Measurements from ENCODE around the gene SYDE2.
"Not testable (repeated sequence)": the region's sequence is repeated elsewhere in the genome, so short reads cannot be mapped to it uniquely, and the experiment has no call there.

SYDE2 gene

DNA sequence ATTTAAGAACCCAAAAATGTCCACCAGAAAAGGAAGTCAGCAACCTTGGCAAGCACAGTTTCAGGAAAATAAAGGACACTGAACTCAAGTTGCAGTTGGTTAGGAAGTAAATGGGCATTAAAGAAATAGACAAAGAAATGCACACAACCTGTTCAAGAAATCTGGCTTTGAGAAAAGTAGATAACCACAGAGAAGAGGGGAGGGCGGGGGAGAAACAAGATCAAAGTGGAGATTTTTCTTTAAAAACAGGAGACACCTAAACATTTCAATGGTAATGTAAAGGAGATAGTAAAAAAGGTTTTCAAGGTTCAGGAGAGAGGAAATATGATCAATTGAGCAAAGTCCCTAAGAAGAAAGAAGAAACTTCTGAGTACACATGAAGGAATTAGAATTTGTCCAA, 29.1 kb downstream of the SYDE2 start:
- DNase-seq (ENCODE audit: low read depth in 3 of 3): no peak

DNA sequence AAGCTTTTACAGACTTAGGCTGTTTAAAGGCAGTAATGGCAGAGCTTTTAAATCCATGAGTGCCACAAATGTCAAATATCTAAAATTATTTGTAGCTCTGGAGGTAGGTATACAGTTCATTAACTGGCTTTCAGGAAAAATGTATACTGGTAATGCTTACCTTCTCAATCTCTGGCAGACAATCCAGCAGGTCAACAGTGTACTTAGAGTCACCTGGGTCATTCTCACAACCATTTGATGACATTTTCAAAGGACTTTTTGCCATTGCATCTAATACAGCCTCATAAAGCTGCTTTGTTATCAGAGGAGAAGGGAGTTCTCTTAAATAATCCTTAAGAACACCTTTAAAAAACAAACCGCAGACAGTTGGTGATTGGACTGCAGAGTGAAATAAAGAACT, 31.9 kb downstream of the SYDE2 start:
- DNase-seq (ENCODE audit: low read depth in 3 of 3): no peak

DNA sequence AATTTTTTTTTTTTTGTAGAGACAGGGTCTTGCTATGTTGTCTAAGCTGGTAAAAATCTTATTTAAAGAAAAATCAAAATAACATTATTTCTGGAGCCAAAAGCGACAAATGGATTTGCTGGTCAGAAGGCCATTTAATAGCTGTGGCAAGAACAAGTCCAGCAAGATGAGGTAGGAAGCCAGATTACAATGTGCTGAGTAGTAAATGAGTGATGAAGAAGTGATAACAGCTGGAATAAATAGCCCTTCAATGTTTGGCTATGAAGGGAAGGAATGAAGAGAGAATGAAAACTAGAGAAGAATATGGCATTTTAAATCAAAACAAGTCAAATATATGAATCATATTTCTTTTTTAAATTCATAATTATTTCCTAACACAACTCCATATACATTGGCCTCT, 34.5 kb downstream of the SYDE2 start:
- no peak for DNase-seq (ENCODE audit: low read depth in 3 of 3)

DNA sequence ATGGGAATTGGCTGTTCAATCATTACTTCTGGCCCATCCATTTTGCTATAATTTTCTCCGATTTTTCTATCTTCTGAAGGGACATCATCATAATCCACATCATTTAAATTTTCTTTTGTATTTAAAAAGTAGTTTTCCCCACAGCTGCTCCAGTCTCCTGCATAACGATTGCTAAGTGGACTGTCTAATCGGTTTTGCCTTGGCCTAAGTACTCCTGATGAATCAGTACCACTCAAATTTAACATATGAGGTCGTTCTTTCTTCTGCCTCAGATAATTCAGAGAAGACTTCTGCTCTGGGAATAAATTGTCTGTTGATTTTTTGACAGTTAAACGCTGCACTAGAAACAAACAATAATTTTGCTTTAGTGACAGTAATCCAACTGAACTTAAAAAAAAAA, 41.9 kb downstream of the SYDE2 start:
- DNase-seq (ENCODE audit: low read depth in 3 of 3): no peak

DNA sequence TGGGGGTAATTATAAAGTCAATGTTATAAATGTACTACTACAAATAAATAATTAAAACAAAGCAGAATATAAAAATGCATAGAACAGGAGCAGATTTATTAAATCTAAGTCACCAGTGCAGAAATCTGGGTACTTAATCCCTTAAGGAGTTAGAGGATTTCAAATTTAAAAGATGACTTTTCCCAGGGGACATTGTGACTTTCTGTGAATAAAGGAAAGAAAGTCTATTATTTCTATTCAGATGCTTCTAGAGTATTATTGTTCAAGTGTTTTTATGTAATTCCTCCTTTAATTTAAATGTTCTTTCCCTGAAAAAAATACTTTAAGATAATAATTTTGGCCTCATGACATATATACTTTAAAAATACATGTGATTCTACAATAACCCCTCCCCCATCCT, 43.4 kb downstream of the SYDE2 start:
- no peak for DNase-seq (ENCODE audit: low read depth in 3 of 3)

DNA sequence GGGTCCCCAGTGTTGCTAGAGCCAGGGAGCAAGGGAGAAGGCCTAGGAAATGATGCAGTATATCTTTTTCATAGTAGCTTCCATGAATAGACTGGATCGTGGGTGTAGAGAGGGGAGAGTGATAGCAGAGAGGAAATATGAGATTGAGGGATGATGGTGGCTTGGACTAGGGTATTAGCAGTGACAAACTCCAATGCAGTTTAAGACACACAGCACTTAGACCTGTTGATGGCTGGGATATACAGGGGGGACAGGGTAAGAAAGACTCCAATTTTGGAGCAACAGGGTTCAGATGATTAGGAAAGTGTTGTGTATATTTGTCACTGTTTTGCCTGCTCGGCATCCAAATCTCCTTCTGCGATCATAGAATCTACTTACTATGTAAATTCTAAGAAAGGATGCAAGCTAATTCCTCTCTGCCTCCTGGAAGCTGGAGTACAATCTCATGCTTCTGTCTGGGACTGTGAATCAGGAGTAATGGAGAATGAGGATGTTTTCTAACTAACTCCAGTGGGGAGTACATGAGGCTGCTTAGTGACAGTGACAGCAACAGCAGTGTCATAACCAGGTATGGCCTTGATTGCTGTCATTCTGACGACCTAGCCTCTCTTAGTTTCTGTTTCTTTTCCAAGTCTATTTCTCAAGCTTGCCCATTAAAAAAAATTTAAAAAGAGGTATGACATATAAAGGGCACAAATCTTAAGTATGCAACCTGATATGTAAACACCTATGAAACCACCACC, 47.5 kb downstream of the SYDE2 start:
- DNase-seq (ENCODE audit: low read depth in 3 of 3): no peak

DNA sequence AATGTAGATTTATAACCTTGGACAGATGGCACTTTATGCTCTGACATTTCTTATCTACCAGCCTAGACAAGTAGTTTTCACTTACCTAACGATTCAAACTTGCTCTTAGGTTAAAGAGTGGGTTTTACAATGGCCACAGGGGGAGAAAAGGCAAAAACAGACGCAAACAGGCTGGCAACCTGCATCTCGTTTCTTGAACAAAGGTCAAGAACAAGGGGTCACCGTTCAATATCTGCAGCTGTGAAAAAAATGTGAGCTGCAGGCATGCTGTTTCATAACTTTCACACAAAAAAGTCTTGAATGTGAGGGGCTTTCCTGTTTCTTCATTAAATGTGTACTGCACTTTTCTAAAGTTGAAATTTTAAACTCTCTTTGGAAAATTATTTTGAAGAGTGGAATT, 49.4 kb downstream of the SYDE2 start:
- DNase-seq (ENCODE audit: low read depth in 3 of 3): no peak

DNA sequence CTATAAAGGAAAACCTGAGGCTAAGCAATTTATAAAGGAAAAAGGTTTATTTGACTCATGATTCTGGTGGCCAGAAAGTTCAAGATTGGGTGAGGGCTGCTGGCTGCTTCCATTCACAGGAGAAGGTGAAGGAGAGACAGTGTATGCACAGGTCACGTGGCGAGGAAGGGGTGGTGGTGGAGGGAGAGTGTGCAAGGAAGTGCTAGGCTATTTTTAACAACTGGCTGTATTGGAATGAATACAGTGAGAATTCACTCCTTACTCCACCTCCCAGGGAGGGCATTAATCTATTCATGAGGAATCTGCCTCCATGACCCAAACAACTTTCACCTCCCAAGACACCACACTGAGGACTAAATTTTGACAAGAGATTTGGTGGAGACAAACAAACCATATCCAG, 51.0 kb downstream of the SYDE2 start:
- no peak for DNase-seq (ENCODE audit: low read depth in 3 of 3)

DNA sequence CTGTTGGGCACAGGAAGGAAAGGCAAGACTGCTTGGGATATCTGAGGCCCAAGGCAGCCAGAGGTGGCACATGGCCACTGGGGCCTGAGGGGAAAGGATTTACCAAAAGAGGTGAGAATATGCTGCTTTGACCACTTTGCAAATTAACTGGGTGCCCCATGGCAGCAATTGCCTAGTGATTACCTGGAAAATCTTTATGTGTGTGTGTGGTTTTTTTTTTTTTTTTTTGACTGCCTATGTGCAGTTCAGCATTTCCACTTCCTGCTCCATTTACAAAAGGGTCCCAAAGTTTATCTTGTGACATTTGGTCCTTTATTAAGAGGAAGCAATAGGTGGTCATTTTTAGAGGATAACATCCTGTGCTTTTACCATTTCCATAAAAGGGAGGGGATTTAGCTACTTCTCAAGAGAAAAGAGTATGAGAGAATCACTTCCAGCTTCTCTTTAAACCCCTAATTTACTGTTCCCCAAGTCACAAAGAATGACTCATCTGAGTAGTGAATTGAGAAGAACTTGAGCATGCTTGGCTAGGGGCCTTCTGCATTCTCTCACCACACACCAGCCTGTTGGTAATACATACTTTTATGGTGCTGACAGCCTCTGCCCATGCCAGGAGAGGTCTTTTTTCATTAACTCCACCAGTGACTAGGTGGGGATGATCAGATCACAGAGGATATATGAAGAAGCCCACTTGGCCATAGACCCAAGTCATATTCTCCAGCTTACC, 52.1 kb downstream of the SYDE2 start:
- DNase-seq (ENCODE audit: low read depth in 3 of 3): no peak

DNA sequence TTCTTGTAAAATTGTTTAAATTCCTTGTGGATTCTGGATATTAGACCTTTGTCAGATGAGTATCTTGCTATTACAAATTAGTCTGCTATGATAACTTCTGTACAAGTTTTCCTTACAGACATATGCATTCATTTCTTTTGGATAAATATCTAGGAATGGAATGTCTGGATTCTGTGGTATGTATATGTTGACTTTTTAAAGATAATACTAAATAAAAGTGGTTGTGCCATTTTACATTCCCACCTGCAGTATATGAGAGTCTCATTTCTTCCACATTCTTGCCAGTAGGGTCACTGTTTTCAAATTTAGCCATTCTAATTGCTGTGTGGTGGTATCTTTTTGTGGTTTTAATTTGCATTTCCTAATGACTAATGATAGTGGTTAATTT, 53.9 kb downstream of the SYDE2 start:
- DNase-seq (ENCODE audit: low read depth in 3 of 3): no peak

DNA sequence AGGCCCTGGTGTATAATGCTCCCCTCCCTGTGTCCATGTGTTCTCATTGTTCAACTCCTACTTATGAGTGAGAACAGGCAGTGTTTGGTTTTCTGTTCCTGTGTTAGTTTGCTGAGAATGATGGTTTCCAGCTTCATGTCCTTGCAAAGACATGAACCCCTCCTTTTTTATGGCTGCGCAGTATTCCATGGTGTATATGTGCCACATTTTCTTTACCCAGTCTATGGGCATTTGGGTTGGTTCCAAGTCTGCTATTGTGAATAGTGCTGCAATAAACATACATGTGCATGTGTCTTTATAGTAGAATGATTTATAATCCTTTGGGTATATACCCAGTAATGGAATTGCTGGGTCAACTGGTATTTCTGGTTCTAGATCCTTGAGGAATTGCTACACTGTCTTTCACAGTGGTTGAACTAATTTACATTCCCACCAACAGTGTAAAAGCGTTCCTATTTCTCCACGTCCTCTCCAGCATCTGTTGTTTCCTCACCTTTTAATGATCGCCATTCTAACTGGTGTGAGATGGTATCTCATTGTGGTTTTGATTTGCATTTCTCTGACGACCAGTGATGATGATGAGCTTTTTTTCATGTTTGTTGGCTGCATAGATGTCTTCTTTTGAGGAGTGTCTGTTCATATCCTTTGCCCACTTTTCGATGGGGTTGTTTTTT, 54.4 kb downstream of the SYDE2 start:
- not testable (repeated sequence) for DNase-seq (ENCODE audit: low read depth in 3 of 3)

DNA sequence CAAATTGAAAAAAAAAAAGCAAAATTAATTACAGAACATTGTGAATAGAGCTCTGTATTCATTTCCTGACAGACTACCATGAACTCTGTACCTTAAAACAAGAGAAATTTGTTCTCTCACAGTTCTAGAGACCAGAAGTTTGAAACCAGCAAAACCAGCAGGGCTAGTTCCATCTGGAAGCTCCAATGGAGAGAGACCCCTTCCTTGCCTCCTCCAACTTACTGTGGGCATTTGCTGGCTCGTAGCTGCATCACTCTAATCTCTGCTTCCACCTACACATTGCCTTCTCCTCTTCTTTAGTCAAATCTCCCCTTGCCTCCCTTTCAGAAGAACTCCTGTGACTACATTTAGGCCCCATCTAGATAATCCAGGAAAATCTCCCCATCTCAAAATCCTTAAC, 56.5 kb downstream of the SYDE2 start:
- DNase-seq (ENCODE audit: low read depth in 3 of 3): no peak

DNA sequence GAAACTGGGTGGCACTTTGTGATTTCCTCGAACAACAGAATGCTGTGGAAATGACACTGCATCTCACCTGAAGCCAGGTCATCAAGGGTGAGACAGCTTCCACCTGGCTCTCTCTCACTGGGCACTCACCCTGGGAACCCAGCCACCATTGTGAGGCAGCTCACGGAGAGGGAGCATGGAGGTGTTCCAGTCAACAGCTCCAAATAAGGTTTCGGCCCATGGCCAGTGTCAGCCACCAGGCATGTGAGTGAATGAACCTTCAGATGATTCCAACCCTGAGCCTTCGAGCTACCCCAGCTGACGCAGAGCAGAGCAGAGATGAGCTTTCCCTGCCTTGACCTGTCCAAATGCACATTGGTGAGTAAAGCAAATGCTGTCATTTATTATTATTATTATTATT, 58.1 kb downstream of the SYDE2 start:
- no peak for DNase-seq (ENCODE audit: low read depth in 3 of 3)

DNA sequence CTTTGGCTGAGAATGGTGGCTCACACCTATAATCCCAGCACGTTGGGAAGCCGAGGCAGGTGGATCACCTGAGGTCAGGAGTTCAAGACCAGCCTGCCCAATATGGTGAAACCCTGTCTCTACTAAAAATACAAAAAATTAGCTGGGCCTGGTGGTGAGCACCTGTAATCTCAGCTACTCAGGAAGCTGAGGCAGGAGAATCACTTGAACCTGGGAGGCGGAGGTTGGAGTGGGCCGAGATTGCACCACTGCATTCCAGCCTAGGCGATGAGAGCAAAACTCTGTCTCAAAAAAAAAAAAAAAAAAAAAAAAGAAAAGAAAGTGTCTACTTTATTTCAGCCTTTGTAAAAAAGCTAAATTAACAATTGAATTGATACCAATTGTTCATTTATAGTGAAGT, 62.4 kb downstream of the SYDE2 start:
- not testable (repeated sequence) for DNase-seq (ENCODE audit: low read depth in 3 of 3)

DNA sequence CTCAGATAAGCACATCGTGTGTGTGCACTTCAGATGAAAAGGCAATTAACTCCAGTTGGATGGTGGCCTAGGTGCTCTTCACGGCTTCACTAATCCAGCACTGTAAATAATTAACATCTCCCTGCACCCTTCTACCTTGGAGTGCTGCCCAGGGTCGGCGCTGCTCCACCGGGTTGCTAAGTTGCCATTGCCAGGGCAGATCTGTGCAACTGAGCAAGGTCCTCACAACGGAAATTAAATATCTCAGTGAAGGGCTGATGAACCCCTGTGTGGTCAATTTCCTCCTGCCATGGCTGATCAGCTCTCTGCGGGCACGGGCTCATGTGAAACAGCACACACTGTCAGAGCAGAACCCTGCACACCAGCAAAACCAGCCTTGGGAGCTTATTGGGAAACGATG, 63.2 kb downstream of the SYDE2 start:
- no peak for DNase-seq (ENCODE audit: low read depth in 3 of 3)

DNA sequence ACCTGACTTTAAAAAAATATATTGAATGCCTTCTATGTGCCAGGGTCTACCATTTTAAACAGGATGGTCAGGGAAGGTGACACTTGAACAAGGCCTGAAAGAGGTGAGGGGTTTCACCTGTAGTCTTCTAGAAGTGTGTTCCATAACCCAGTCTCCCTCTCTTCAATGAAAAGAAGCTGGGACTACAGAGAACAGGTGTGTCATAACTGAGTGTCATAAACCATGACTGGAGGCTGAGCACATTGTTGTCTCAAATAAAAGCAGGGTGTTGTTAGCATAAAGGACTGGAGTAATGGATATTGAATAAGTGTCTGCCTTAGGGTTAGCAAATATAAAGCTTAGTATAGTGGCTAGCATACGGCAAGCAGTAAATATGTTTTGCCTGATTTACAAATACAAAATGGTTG, 65.4 kb downstream of the SYDE2 start:
- DNase-seq (ENCODE audit: low read depth in 3 of 3): no peak

DNA sequence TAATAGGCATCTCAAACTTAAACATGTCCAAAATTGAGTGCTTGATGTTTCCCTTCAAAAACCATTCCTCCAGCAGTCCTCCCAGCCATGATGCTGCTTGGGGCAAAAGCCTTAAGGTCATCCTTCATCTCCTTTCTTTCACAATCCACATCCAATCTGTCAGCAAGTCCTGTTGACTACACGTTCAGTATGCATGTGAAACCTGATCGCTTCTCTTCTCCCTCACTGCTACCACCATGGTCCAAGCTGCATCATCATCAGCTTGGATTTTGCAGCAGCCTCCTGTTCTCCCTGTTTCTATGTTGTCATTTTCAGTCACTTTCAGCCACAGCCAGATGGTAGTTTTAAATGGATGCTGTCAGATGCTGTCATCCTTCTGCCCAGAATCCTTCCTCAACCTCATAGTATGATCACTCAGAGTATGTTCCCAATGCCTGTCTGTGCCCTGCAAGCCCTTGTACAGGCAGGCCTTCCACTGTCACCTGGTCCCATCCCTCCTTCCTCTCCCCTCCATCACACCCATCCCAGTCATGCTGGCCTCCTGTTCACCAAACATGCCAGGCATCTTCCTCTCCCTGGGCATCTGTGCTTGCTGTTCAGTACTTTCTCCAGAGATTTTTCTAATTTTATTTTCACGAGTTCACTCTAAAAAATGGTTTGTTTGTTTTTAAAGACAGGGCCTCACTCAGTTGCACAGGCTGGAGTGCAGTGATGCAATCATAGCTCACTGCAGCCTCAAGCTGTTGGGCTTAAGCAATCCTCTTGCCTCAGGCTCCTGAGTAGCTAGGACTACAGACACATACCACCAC, 66.0 kb downstream of the SYDE2 start:
- no peak for DNase-seq (ENCODE audit: low read depth in 3 of 3)

DNA sequence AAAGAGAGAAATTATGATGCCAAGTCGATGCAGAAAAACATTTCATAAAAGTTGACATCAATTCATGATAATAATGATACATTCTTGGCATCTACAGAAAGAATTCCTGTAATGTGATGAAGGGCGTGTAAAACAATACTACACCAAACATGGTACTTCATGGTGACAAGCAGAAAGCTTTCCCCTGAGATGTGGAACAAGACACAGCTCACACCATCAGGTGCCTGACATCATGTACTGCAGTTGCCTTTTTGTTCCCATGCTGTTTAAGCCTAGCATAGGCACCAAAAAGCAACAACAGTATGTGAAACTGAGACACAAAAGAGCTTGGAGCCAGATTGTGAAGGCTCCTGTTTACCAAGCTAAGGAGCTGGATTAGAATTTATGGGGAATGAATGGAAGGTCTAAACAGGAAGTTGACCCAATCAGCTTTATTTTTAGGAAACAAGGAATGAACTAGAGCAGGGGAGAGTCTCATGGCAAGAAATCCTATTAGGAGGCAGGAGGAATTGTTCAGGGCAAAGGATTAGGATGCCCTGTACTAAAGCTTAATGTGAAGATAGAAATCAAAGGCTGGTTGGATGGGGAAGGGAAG, 67.2 kb downstream of the SYDE2 start:
- DNase-seq (ENCODE audit: low read depth in 3 of 3): no peak

DNA sequence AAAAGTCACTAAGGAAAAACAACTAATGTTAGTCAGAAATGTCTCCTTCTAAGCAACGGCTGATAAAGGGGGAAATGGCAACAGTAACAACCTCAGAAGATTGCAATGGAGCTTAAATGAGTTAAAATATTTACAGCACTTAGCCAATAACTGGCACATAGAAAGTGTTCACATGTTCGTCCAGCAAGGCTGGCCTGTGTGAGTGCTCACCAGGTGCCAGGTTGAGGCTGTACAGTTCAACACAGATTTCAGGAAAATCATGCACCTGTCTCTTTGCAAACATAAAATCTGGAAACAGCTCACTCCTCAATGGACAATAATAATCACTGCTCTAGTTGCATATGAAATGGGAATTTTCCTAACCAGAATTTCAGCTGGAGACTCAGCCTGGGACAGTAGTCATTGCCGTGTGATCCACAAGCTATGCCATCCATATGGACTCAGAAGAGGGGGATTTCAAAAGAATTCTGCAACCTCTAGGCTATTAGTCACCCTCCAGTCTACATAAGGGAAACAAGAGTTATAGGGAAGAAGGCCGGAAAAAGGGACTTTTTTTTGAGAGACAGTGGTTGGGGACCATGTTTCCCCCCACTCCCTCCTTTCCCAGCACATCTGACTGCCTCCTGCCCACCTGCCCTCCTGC, 68.6 kb downstream of the SYDE2 start:
- no peak for DNase-seq (ENCODE audit: low read depth in 3 of 3)

DNA sequence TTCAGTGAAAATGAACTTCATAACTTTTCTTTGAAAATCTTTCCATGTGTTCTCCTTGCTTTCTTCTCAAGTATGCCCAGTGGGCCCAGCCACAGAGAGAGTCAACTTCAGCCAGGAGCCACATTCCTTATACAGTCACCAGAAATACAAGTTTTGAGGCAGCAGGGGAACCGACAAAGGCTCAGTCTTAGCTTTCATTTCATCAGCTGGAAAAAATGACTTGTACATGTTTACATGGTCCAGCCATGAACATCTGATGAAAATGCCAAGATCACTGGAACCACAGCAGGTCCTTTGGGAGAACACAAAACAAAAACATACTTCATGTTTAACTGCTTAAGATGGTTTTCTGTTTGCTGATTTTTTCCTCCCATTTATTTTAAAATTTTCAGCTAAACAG, 72.5 kb downstream of the SYDE2 start:
- no peak for DNase-seq (ENCODE audit: low read depth in 3 of 3)

DNA sequence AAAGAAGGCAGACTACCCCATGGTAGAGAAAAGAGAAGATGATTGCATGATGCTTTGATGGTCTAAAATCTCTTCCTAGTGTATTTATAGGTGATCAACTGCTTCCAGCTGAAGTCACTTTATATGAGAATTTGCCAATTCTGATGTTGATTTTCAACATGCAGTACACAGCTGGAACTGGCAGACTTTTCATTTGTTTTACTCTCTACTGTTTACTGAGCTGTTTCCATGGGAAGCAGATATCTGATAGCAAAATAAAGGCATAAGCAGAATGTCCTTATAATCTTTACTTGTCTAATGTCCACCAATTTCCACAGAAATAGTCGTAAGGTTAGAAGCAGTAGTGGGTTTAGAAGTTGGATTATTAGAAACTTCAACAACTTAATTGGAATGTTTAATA, 74.9 kb downstream of the SYDE2 start:
- no peak for DNase-seq (ENCODE audit: low read depth in 3 of 3)

All from stimulated activated CD4-positive, alpha-beta T cell treated with anti-CD3 and anti-CD28 coated beads, TNF-alpha, amount 100 ng/mL, for 4 hours (primary cell).